BLaER1 treated with 17β-estradiol and CSF1 and Interleukin-3, amounts not matched to agents 10 nM and 100 nM (cell line): ENCODE measurements around the gene CBL.

Experiments used
- H3K27ac ChIP-seq, 11 experiments: shearing (Covaris generic); formaldehyde crosslinking; 2 replicates each; pipeline ENCODE4 v1.8.1; 2022
- H3K27me3 ChIP-seq, 11 experiments: shearing (Covaris generic); formaldehyde crosslinking; 2 replicates each; pipeline ENCODE4 v1.8.1; 2022
- H3K36me3 ChIP-seq, 11 experiments: shearing (Covaris generic); formaldehyde crosslinking; 2 replicates each; pipeline ENCODE4 v1.8.1; 2022
- H3K4me1 ChIP-seq, 10 experiments: shearing (Covaris generic); formaldehyde crosslinking; 2 replicates each; pipeline ENCODE4 v1.8.1; 2022
- H3K4me2 ChIP-seq, 11 experiments: shearing (Covaris generic); formaldehyde crosslinking; 2 replicates each; pipeline ENCODE4 v1.8.1; 2022
- H3K4me3 ChIP-seq, 10 experiments: shearing (Covaris generic); formaldehyde crosslinking; 2 replicates each; pipeline ENCODE4 v1.8.1; 2022
- H3K9ac ChIP-seq, 11 experiments: shearing (Covaris generic); formaldehyde crosslinking; 2 replicates each; pipeline ENCODE4 v1.8.1; 2022
- H3K9me3 ChIP-seq, 11 experiments: shearing (Covaris generic); formaldehyde crosslinking; replicated peaks in 1 of 11; 2 replicates each; pipeline ENCODE4 v1.8.1; 2022
- H4K20me1 ChIP-seq, 11 experiments: shearing (Covaris generic); formaldehyde crosslinking; 2 replicates each; pipeline ENCODE4 v1.8.1; 2022
- Cebpa-rat ChIP-seq, 11 experiments: shearing (Covaris generic); IDR thresholded peaks; 2 replicates each; pipeline ENCODE4 v1.8.1; 2022

CBL gene

GRCh38 chr11:119288219-119288618 is 82.1 kb downstream of the CBL start:
- H3K4me2 ChIP-seq, result no peak overlapping the region
- no peak overlapping the region for H3K27ac ChIP-seq
- TF ChIP-seq Cebpa-rat (IDR thresholded peaks at IDR 0.05), result no peak
- H3K4me3 ChIP-seq, result no peak overlapping the region
- peaks cover 0 to 20% (median 19%) of the 10 kb centered on the region in 11 experiments; a peak in 18 of 22 replicates for H3K9me3 ChIP-seq
- H3K9ac ChIP-seq, result no peak overlapping the region
- no peaks in the 10 kb centered on the region for H3K4me1 ChIP-seq
- peaks cover 0 to 78% (median 0%) of the 10 kb centered on the region in 11 experiments; a peak in 6 of 22 replicates for H4K20me1 ChIP-seq
- no peaks in the 10 kb centered on the region for H3K27me3 ChIP-seq
- peaks cover 71 to 95% (median 79%) of the 10 kb centered on the region in 11 experiments for H3K36me3 ChIP-seq

GRCh38 chr11:119290894-119291497 is 84.9 kb downstream of the CBL start:
- TF ChIP-seq Cebpa-rat (IDR thresholded peaks at IDR 0.05), result no peak
- Histone ChIP-seq H3K9me3 (peaks cover 0 to 20% (median 19%) of the 10 kb centered on the region in 11 experiments; a peak in 18 of 22 replicates), H3K27ac (no peak overlapping the region), H4K20me1 (peaks cover 0 to 84% (median 0%) of the 10 kb centered on the region in 11 experiments; a peak in 7 of 22 replicates), H3K9ac (no peak overlapping the region), H3K4me1 (no peaks in the 10 kb centered on the region), H3K4me3 (no peak overlapping the region), H3K36me3 (peaks cover 76 to 100% (median 85%) of the 10 kb centered on the region in 11 experiments), H3K4me2 (no peak overlapping the region), H3K27me3 (no peaks in the 10 kb centered on the region)

GRCh38 chr11:119293461-119293860 is 87.3 kb downstream of the CBL start:
- H3K9me3 ChIP-seq, result peaks cover 0 to 20% (median 19%) of the 10 kb centered on the region in 11 experiments; a peak in 18 of 22 replicates
- H3K4me1 ChIP-seq, result no peaks in the 10 kb centered on the region
- H3K4me3 ChIP-seq, result no peak overlapping the region
- no peaks in the 10 kb centered on the region for H3K27me3 ChIP-seq
- peaks cover 76 to 100% (median 85%) of the 10 kb centered on the region in 11 experiments for H3K36me3 ChIP-seq
- H3K9ac ChIP-seq, result no peak overlapping the region
- no peak overlapping the region for H3K4me2 ChIP-seq
- no peak overlapping the region for H3K27ac ChIP-seq
- peaks cover 0 to 78% (median 0%) of the 10 kb centered on the region in 11 experiments; a peak in 7 of 22 replicates for H4K20me1 ChIP-seq
- TF ChIP-seq Cebpa-rat (IDR thresholded peaks at IDR 0.05), result no peak

- no peak for TF ChIP-seq Cebpa-rat (IDR thresholded peaks at IDR 0.05)
- no peaks in the 10 kb centered on the region for H3K4me1 ChIP-seq
- H3K27me3 ChIP-seq, result no peaks in the 10 kb centered on the region
- H3K9ac ChIP-seq, result no peak overlapping the region
- no peak overlapping the region for H3K4me2 ChIP-seq
- no peak overlapping the region for H3K4me3 ChIP-seq
- H3K36me3 ChIP-seq, result peaks cover 76 to 100% (median 85%) of the 10 kb centered on the region in 11 experiments
- H3K27ac ChIP-seq, result no peak overlapping the region
- peaks cover 0 to 82% (median 0%) of the 10 kb centered on the region in 11 experiments; a peak in 7 of 22 replicates for H4K20me1 ChIP-seq
- H3K9me3 ChIP-seq, result peaks cover 0 to 13% (median 11%) of the 10 kb centered on the region in 11 experiments; a peak in 18 of 22 replicates
Measured at GRCh38 chr11:119295178-119295577, 89.0 kb downstream of the CBL start.

GRCh38 chr11:119297938-119298337 is 91.8 kb downstream of the CBL start:
- Histone ChIP-seq H3K9me3 (no peaks in the 10 kb centered on the region), H3K4me3 (no peak overlapping the region), H4K20me1 (peaks cover 0 to 88% (median 0%) of the 10 kb centered on the region in 11 experiments; a peak in 6 of 22 replicates), H3K36me3 (peaks cover 85 to 100% (median 97%) of the 10 kb centered on the region in 11 experiments), H3K27ac (no peak overlapping the region), H3K9ac (no peak overlapping the region), H3K4me1 (no peaks in the 10 kb centered on the region), H3K27me3 (no peaks in the 10 kb centered on the region), H3K4me2 (no peak overlapping the region)
- no peak for TF ChIP-seq Cebpa-rat (IDR thresholded peaks at IDR 0.05)

GRCh38 chr11:119298726-119299125 is 92.6 kb downstream of the CBL start:
- Histone ChIP-seq H3K36me3 (peaks cover 87 to 100% (median 100%) of the 10 kb centered on the region in 11 experiments), H3K4me3 (no peak overlapping the region), H3K9me3 (no peaks in the 10 kb centered on the region)

GRCh38 chr11:119299416-119299815 is 93.3 kb downstream of the CBL start:
- Histone ChIP-seq H3K27me3 (no peaks in the 10 kb centered on the region), H4K20me1 (peaks cover 0 to 88% (median 0%) of the 10 kb centered on the region in 11 experiments; a peak in 6 of 22 replicates), H3K9me3 (no peaks in the 10 kb centered on the region), H3K4me1 (no peaks in the 10 kb centered on the region; a peak in 1 of 20 replicates), H3K9ac (no peak overlapping the region), H3K36me3 (peaks cover 87 to 100% (median 100%) of the 10 kb centered on the region in 11 experiments), H3K4me3 (no peak overlapping the region), H3K4me2 (no peak overlapping the region), H3K27ac (no peak overlapping the region)
- no peak for TF ChIP-seq Cebpa-rat (IDR thresholded peaks at IDR 0.05)

More at GRCh38 chr11:119298726-119299125, 92.6 kb downstream of the CBL start:
- H3K4me1 ChIP-seq, result no peaks in the 10 kb centered on the region
- H3K27ac ChIP-seq, result no peak overlapping the region
- no peak overlapping the region for H3K4me2 ChIP-seq
- no peaks in the 10 kb centered on the region for H3K27me3 ChIP-seq
- H4K20me1 ChIP-seq, result peaks cover 0 to 88% (median 0%) of the 10 kb centered on the region in 11 experiments; a peak in 6 of 22 replicates
- no peak for TF ChIP-seq Cebpa-rat (IDR thresholded peaks at IDR 0.05)
- H3K9ac ChIP-seq, result no peak overlapping the region

- no peak overlapping the region for H3K9ac ChIP-seq
- no peaks in the 10 kb centered on the region for H3K9me3 ChIP-seq
- no peak overlapping the region for H3K4me3 ChIP-seq
- peaks cover 94 to 100% (median 99%) of the 10 kb centered on the region in 11 experiments for H3K36me3 ChIP-seq
- peaks cover 0 to 9% (median 3%) of the 10 kb centered on the region in 10 experiments; a peak in 12 of 20 replicates for H3K4me1 ChIP-seq
- H3K27me3 ChIP-seq, result no peaks in the 10 kb centered on the region
- no peak overlapping the region for H3K4me2 ChIP-seq
- peaks cover 0 to 86% (median 0%) of the 10 kb centered on the region in 11 experiments; a peak in 5 of 22 replicates for H4K20me1 ChIP-seq
- no peak overlapping the region for H3K27ac ChIP-seq
- no peak for TF ChIP-seq Cebpa-rat (IDR thresholded peaks at IDR 0.05)
Measured at GRCh38 chr11:119300198-119300964, 94.2 kb downstream of the CBL start.

- no peak overlapping the region for H3K27ac ChIP-seq
- no peak overlapping the region for H3K9ac ChIP-seq
- TF ChIP-seq Cebpa-rat (IDR thresholded peaks at IDR 0.05), result no peak
- peaks cover 83 to 98% (median 87%) of the 10 kb centered on the region in 11 experiments for H3K36me3 ChIP-seq
- H3K27me3 ChIP-seq, result no peaks in the 10 kb centered on the region
- H3K4me3 ChIP-seq, result no peak overlapping the region
- peaks cover 0 to 85% (median 0%) of the 10 kb centered on the region in 11 experiments; a peak in 8 of 22 replicates for H4K20me1 ChIP-seq
- peaks cover 10 to 28% (median 24%) of the 10 kb centered on the region in 10 experiments; a peak in 19 of 20 replicates for H3K4me1 ChIP-seq
- no peak overlapping the region for H3K4me2 ChIP-seq
- H3K9me3 ChIP-seq, result no peaks in the 10 kb centered on the region
Measured at GRCh38 chr11:119303227-119303718, 97.1 kb downstream of the CBL start.
